HFFc6 (cell line): ENCODE results near the gene RPL10A. TPM values are rescaled to one million over a fixed set of nuclear protein-coding genes. Genes with fewer than 3 reads are reported as not detected.

ENCODE experiments used
- DNase-seq: peaks from one replicate; pipeline ENCODE4 v3.0.0-alpha.2; 2018
- H3K27ac Mint-ChIP-seq: 2 replicates; pipeline ENCODE4 v1.8.0; 2020; ENCODE audit warnings: mild to moderate bottlenecking, mixed read lengths
- H3K27me3 Mint-ChIP-seq: 2 replicates; pipeline ENCODE4 v1.8.0; 2021; ENCODE audit warnings: mild to moderate bottlenecking, moderate library complexity, mixed read lengths; ENCODE audit not compliant: insufficient read depth
- H3K36me3 Mint-ChIP-seq: 2 replicates; pipeline ENCODE4 v1.8.0; 2021; ENCODE audit warnings: low read depth, mixed read lengths
- H3K4me1 Mint-ChIP-seq: 2 replicates; pipeline ENCODE4 v1.8.0; 2020; ENCODE audit warnings: low read depth, mixed read lengths
- H3K4me3 Mint-ChIP-seq: 2 replicates; pipeline ENCODE4 v1.8.0; 2020; ENCODE audit warnings: mild to moderate bottlenecking, moderate library complexity, mixed read lengths
- H3K9me3 Mint-ChIP-seq: 2 replicates; pipeline ENCODE4 v1.8.0; 2020; ENCODE audit warnings: mild to moderate bottlenecking, mixed read lengths
- CTCF ChIP-seq: fragments of 200-600 bp; sonication (generic); IDR thresholded peaks from 2 replicates; pipeline ENCODE4 v1.5.0; 2021; ENCODE audit warnings: antibody characterized with exemption, mild to moderate bottlenecking
- long read RNA-seq: library from polyadenylated mRNA; unstranded; transcript quantifications from one replicate; pipeline ENCODE4 v2.0.0, GENCODE V29; 2019
- total RNA-seq, 6 experiments: library from RNA; stranded (reverse); fragmentation: NEBNext Ultra II Directional; extraction: Animal tissue kit (Norgen Biotek cat#: 25700); gene quantifications; 2 replicates in 1 of 6; 3 replicates in 5 of 6; pipeline ENCODE4 v1.2.3, GENCODE V29; 2021

The RPL10A gene
- 1,000 to 10,000 TPM; 1,220 to 1,355 (median 1,285) TPM for total RNA-seq
- long read RNA-seq, transcript RPL10A-201 (6 exons, 716 nt) = major isoform, 951 of 1,314 reads
- long read RNA-seq, transcript RPL10A-203 (5 exons, 1,069 nt) = minor isoform, 25 of 1,314 reads
- long read RNA-seq, transcript RPL10A-202 (5 exons, 1,063 nt) = minor isoform, 169 of 1,314 reads
- long read RNA-seq, partial matches to known transcripts = 136 of 1,314 reads
- long read RNA-seq, other reads (novel, unspliced or antisense) = 27 of 1,314 reads

- Mint-ChIP-seq H3K36me3 (peaks cover 37% of the 10 kb centered on the region), H3K9me3 (peaks cover 7% of the 10 kb centered on the region), H3K4me3 (peak within 1 kb of the TSS; percentile 98), H3K27ac (peak within 1 kb of the TSS; percentile 97), H3K27me3 (peaks cover 15% of the 10 kb centered on the region), H3K4me1 (peaks cover 40% of the 10 kb centered on the region)
- peak; percentile 98 for TF ChIP-seq CTCF
- DNase-seq = peak; percentile 95
Measured at GRCh38 chr6:35468181-35468979, at the start of gene RPL10A. TSS of gene RPL10A (plus strand) at chr6:35468401. CDS start at chr6:35468435, 34 bp downstream.

- Mint-ChIP-seq H3K4me3 (no peak overlapping the region), H3K9me3 (no peaks in the 10 kb centered on the region), H3K36me3 (peaks cover 13% of the 10 kb centered on the region), H3K4me1 (peaks cover 38% of the 10 kb centered on the region), H3K27ac (peak overlapping the region; percentile 67), H3K27me3 (peaks cover 1% of the 10 kb centered on the region)
- TF ChIP-seq CTCF = peak; percentile 70
- DNase-seq = peak; percentile 54
Measured at GRCh38 chr6:35419417-35419816, 48.8 kb upstream of the RPL10A start.

- TF ChIP-seq CTCF = no peak
- H3K27ac Mint-ChIP-seq = peak overlapping the region; percentile 67
- H3K36me3 Mint-ChIP-seq = peaks cover 18% of the 10 kb centered on the region
- no peak overlapping the region for H3K4me3 Mint-ChIP-seq
- DNase-seq = no peak
- peaks cover 38% of the 10 kb centered on the region for H3K4me1 Mint-ChIP-seq
- H3K9me3 Mint-ChIP-seq = no peaks in the 10 kb centered on the region
- H3K27me3 Mint-ChIP-seq = peaks cover 1% of the 10 kb centered on the region
Measured at GRCh38 chr6:35419961-35420360, 48.2 kb upstream of the RPL10A start.

DNA sequence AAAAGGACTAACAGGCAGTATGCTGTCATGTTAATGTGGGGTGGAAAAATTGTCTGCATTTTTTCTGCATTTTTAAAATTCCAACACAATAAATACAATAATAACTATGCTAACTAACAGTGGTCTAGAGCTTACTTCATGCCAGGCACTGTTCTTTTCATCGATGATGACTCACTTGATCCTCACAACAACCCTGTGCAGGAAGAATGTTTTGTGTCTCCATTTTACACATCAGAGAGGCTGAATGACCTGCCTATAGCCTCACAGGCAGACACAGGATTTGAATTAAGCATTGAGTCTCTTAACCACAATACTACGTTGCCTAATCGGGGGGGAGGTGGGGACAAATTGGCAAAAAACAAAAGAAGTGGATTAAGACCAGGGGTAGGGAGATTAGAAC is 42.9 kb upstream of the RPL10A start:
- peaks cover 4% of the 10 kb centered on the region for H3K27me3 Mint-ChIP-seq
- peaks cover 15% of the 10 kb centered on the region for H3K9me3 Mint-ChIP-seq
- peak overlapping the region; percentile 83 for H3K27ac Mint-ChIP-seq
- H3K4me1 Mint-ChIP-seq = peaks cover 50% of the 10 kb centered on the region
- H3K4me3 Mint-ChIP-seq = peak overlapping the region; percentile 62
- no peak for TF ChIP-seq CTCF
- H3K36me3 Mint-ChIP-seq = peaks cover 38% of the 10 kb centered on the region
- DNase-seq = peak; percentile 92

- Mint-ChIP-seq H3K9me3 (peaks cover 15% of the 10 kb centered on the region), H3K27me3 (peaks cover 4% of the 10 kb centered on the region), H3K36me3 (peaks cover 40% of the 10 kb centered on the region), H3K4me1 (peaks cover 50% of the 10 kb centered on the region), H3K4me3 (peak overlapping the region; percentile 33), H3K27ac (peak overlapping the region; percentile 73)
- no peak for DNase-seq
- TF ChIP-seq CTCF = no peak
Measured at GRCh38 chr6:35426074-35426473, 42.1 kb upstream of the RPL10A start.
